Raji (cell line): ENCODE data around the gene SLX4IP.
A peak's percentile ranks its signal among the peaks of the same experiment; 100 is the strongest.

Experiments used
- POLR2A ChIP-seq: IDR thresholded peaks from 2 replicates; pipeline ENCODE4 v1.6.1; 2011; ENCODE audit warnings: low read depth, low read length, control low read depth; ENCODE audit not compliant: insufficient read depth

The SLX4IP gene

GRCh38 chr20:10415013-10415650, 20.0 kb upstream of the SLX4IP start:
- TF ChIP-seq POLR2A = no peak

DNA sequence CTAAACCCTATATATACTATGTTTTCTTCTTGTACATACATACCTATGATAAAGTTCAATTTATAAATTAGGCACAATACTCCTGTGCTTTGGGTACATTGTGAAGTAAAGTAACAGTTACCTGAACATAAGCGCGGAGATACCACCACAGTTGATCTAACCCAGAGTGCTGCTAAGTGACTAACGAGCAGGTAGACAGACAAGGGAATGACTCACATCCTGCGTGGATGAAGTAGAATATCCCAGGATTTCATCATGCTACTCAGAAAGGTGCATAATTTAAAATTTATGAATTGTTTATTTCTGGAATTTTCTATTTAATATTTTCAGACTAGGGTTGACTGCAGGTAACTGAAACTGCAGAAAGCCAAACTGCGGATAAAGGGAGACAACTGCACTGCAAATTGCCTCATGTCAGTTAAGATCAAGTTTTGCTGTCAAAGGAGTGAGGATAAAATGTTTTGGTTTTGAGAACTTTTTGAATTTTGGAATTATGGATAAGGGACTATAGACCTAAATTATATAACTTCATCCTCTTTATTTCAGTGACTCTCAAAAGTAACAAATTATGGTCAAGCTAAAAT, 15.5 kb upstream of the SLX4IP start:
- TF ChIP-seq POLR2A = no peak

DNA sequence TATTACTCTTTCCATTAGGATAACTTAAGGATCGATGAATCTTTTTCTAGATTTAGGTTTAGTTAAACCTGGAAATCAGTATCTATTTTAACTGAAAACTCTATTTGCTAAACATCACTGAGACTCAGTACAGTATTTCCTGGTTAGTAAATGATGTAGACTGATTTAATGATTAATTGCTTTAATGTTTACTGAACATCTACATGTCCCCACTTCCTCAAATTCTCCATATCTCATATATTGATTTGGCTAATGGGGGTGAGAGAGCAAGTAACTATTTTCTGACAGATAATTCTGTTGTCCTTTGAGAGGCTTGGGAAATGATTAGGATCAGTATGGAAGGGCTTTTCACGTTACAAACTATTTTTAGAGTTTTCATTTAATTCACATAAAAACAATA, 11.4 kb upstream of the SLX4IP start:
- no peak for TF ChIP-seq POLR2A

DNA sequence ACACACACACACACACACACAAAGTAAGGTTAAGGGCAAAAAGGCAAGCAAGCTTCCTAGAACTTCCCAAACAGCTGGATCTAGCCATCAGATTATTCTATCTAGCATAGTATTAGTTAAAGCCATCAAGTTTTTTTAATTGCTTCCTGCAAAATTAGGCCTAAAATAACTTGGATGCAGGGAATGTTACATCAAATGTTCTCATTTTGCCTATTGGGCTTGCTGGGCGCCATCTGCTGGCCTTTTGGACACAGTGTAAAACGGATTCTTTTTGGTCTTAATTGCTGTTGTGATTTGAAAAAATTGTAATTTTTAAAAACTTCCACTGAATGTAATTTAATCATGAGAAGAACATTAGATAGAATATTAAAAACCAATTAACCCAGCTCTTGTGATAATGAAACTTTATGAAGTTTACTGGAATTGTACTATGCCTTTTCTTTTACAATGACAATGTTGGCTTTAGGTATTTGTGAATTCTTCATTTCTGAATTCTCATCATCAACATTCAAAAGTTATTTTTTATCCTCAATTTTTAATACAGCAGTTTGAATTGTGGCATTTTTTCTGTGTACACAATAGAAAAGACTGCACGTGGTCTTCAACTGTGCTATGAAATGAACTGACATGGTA, 7.9 kb upstream of the SLX4IP start:
- no peak for TF ChIP-seq POLR2A

DNA sequence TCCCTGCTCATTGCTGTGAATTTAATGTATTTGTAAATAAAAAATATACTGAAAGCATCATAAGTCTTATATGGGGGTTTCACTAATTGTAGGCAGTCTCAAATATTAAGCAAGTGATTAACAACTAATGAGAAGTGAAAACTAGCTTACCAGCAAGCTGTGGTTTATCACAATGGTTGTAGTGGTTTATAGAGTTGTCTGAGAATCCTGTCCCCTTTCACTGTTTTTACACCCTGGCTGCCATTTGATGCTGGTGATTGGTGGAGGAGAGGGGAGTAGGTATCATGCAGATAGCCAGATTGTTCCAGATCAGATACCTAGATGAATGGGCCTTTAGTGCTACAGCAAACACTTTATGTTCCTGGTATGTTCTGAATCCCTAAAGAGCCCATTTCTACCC, 7.1 kb upstream of the SLX4IP start:
- TF ChIP-seq POLR2A = no peak

GRCh38 chr20:10429443-10429981, 5.6 kb upstream of the SLX4IP start:
- no peak for TF ChIP-seq POLR2A

GRCh38 chr20:10430000-10430466, 5.1 kb upstream of the SLX4IP start:
- TF ChIP-seq POLR2A = no peak

DNA sequence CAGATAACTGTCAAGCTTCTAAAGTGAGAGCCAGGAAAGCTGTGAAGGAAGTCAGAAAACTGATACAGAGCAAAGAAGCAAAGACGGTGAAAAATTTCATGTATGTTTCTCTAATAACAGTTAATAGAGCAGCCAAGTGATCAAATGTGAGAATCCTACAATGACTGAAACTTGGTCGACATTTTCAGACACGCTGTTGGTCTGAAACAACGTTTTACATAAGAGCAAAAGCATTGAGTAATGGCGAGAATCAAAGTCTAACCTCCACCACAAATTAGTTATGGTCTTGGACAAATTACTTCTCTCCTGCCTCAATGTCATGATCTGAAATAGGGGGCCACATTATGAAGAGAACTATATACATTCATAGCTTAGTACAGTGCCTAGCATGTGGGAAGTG, 4.4 kb upstream of the SLX4IP start:
- no peak for TF ChIP-seq POLR2A

- no peak for TF ChIP-seq POLR2A
Measured at GRCh38 chr20:10432079-10432478, 3.0 kb upstream of the SLX4IP start.

DNA sequence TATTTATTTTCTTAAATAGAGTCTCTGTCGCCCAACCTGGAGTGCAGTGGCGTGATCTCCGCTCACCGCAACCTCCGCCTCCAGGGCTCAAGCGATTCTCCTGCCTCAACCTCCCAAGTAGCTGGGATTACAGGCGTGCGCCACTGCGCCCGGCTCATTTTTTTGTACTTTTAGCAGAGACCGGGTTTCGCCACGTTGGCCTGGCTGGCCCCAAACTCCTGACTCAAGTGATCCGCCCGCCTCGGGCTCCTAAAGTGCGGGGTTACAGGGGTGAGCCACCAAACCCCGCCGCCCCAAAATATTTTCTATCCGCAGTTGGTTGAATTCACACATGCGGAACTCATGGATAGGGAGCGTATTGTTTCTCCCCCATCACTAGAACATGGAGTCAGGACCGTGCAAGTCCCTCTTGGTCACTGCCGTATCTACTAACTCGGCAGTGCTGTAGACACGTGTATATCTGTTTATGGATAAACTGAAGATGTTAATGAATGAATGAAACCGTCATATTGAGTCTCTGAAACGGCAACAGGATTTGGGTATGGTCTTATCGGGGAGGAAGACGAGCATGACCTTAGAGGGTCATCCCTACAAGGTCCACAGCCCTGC, 2.0 kb upstream of the SLX4IP start:
- TF ChIP-seq POLR2A = no peak

DNA sequence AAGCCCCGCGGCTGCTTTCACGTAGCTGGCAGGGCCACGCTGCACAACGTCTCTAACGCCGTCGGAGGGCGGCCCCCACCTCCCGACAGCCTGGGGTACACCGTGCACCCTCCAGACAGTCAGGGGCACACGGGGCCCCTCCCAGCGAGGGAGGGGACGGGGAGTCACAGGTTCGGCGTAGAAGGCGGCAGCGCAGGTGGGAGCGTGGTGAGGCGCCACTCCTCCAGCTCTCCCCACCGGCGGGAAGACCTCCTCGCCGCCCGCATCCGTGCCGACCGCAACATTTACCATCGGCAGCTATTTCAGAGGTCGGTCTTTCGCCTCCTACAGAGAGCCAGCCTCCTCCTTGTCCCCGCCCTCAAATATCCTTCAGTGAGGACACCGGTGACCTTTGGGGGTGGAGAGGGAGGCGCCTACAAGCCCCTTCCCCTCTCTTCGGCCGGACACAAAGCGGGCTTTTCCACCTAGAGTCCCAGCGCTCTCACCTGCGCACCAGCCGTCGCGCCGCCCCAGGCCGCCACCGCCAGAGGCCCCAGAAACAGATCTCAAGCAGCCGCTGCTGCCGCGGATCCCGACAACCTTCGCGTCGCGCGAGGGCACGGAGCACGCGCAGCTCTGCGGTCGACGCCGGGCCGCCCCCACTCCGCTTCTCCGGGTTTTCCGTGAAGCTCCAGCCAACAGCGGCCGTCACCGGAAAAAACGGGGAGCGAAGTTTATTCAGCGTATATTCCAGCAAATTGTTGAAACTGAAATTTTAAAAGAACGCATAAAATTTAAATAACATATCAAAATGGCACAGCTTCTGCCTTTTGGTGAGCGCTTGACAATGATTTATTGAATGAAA, 1.3 kb upstream of the SLX4IP start, which contains the start of gene MKKS:
TSS of gene MKKS (minus strand) at position 600 of the 844 bp plus-strand sequence. CDS start 20,708 bp downstream, outside the sequence.
- peak; percentile 60 for TF ChIP-seq POLR2A

- peak; percentile 83 for TF ChIP-seq POLR2A
Measured at GRCh38 chr20:10434467-10434831, 656 bp upstream of the SLX4IP start.

GRCh38 chr20:10436053-10436699, 1.1 kb downstream of the SLX4IP start:
- TF ChIP-seq POLR2A = no peak

- TF ChIP-seq POLR2A = no peak
Measured at GRCh38 chr20:10438217-10438616, 3.1 kb downstream of the SLX4IP start.
